OCI-LY1 (cell line): Measurements from ENCODE around the gene MECP2.

Experiments
- EZH2 ChIP-seq: fragments of 200-600 bp; sonication (generic), shearing (Covaris generic); IDR thresholded peaks from 2 replicates; pipeline ENCODE4 v1.8.0; 2017; ENCODE audit warnings: borderline replicate concordance, mixed run types, mild to moderate bottlenecking, antibody characterized with exemption, low read length, moderate library complexity, mixed read lengths
- TF ChIP-seq, protein P1 (sequence below): fragments of 200-600 bp; sonication (generic), shearing (Covaris generic); IDR thresholded peaks from 2 replicates; pipeline ENCODE4 v1.5.1; 2017; ENCODE audit warnings: mild to moderate bottlenecking, antibody characterized with exemption, low read length, moderate library complexity, mixed read lengths

DNA sequence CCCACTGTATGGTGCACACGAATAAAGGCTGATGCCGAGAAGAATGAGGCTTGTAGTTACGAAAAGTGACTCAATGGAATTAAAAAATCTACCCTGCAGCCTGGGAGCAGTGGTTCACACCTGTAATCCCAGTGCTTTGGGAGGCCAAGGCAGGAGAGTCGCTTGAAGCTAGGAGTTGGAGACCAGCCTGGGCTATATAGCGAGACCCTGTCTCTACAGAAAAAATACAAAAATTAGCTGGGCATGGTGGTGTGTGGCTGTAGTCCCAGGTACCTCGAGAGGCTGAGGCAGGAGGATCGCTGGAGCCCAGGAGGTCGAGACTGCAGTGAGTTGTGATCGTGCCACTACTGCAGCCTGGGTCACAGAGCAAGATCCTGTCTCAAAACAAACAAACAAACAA is 34.8 kb upstream of the MECP2 start:
- TF ChIP-seq, protein P1, sequence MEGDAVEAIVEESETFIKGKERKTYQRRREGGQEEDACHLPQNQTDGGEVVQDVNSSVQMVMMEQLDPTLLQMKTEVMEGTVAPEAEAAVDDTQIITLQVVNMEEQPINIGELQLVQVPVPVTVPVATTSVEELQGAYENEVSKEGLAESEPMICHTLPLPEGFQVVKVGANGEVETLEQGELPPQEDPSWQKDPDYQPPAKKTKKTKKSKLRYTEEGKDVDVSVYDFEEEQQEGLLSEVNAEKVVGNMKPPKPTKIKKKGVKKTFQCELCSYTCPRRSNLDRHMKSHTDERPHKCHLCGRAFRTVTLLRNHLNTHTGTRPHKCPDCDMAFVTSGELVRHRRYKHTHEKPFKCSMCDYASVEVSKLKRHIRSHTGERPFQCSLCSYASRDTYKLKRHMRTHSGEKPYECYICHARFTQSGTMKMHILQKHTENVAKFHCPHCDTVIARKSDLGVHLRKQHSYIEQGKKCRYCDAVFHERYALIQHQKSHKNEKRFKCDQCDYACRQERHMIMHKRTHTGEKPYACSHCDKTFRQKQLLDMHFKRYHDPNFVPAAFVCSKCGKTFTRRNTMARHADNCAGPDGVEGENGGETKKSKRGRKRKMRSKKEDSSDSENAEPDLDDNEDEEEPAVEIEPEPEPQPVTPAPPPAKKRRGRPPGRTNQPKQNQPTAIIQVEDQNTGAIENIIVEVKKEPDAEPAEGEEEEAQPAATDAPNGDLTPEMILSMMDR: no peak
- no peak for TF ChIP-seq EZH2
